Osteoblast (primary cell): ENCODE data around the gene DDX19B. TPM values are rescaled to one million over a fixed set of nuclear protein-coding genes. Genes with fewer than 3 reads are reported as not detected.
"Not testable (repeated sequence)": the region's sequence is repeated elsewhere in the genome, so short reads cannot be mapped to it uniquely, and the experiment has no call there.

Experiments
- DNase-seq: peaks from one replicate; pipeline ENCODE4 v3.0.0; 2011; ENCODE audit warnings: low spot score, mixed read lengths; ENCODE audit not compliant: insufficient read length; ENCODE audit errors: missing footprints
- H2AFZ ChIP-seq: 2 replicates; pipeline ENCODE4 v1.6.0; 2011; ENCODE audit warnings: mild to moderate bottlenecking, low read length
- H3K27ac ChIP-seq: 2 replicates; pipeline ENCODE4 v1.5.1; 2011; ENCODE audit warnings: mild to moderate bottlenecking, low read depth, low read length, moderate library complexity
- H3K27me3 ChIP-seq: 2 replicates; pipeline ENCODE4 v1.6.0; 2012; ENCODE audit warnings: mild to moderate bottlenecking, control low read depth, inconsistent platforms, low read length, moderate library complexity; ENCODE audit not compliant: insufficient read depth
- H3K36me3 ChIP-seq: 2 replicates; pipeline ENCODE4 v1.5.1; 2011; ENCODE audit warnings: mild to moderate bottlenecking, low read length, control low read depth, moderate library complexity; ENCODE audit not compliant: insufficient read depth
- H3K4me1 ChIP-seq: 2 replicates; pipeline ENCODE4 v1.5.1; 2011; ENCODE audit warnings: mild to moderate bottlenecking, low read length, control low read depth, moderate library complexity; ENCODE audit not compliant: insufficient read depth
- H3K4me2 ChIP-seq: 2 replicates; pipeline ENCODE4 v1.6.0; 2011; ENCODE audit warnings: mild to moderate bottlenecking, low read length; ENCODE audit not compliant: insufficient read depth
- H3K4me3 ChIP-seq: fragments of 200-600 bp; sonication (generic); 3 replicates; pipeline ENCODE4 v1.5.1; 2012; ENCODE audit warnings: mild to moderate bottlenecking, low read length, inconsistent platforms; ENCODE audit not compliant: insufficient read depth
- H3K79me2 ChIP-seq: 2 replicates; pipeline ENCODE4 v1.6.0; 2012; ENCODE audit warnings: mild to moderate bottlenecking, low read length, control low read depth, inconsistent platforms; ENCODE audit not compliant: insufficient read depth
- H3K9me3 ChIP-seq: 2 replicates; pipeline ENCODE4 v1.5.1; 2011; ENCODE audit warnings: low read depth, low read length, control low read depth
- H4K20me1 ChIP-seq: 2 replicates; pipeline ENCODE4 v1.6.0; 2012; ENCODE audit warnings: mild to moderate bottlenecking, low read length, control low read depth; ENCODE audit not compliant: insufficient read depth
- total RNA-seq: library from RNA; depleted of rRNA; stranded (reverse); fragments of >200 nt; gene quantifications from 2 replicates; pipeline ENCODE4 v1.2.3, GENCODE V29; 2012
- TF ChIP-seq, protein P1 (sequence below): IDR thresholded peaks from 2 replicates; pipeline ENCODE4 v1.5.1; 2011; ENCODE audit warnings: mild to moderate bottlenecking, low read depth, low read length, moderate library complexity; ENCODE audit errors: extremely low read depth

The DDX19B gene
- total RNA-seq, 1 donor = 42.7 TPM

- DNase-seq = peak; percentile 99
- Histone ChIP-seq H3K36me3 (peaks cover 16% of the 10 kb centered on the region), H3K27ac (peak within 1 kb of the TSS; percentile 97), H3K4me3 (peak within 1 kb of the TSS; percentile 93), H3K4me1 (peaks cover 9% of the 10 kb centered on the region), H4K20me1 (peaks cover 15% of the 10 kb centered on the region), H3K27me3 (no peaks in the 10 kb centered on the region), H3K9me3 (no peaks in the 10 kb centered on the region), H3K4me2 (peak within 1 kb of the TSS; percentile 96), H2AFZ (peak within 1 kb of the TSS; percentile 96), H3K79me2 (peaks cover 44% of the 10 kb centered on the region)
- TF ChIP-seq, protein P1, sequence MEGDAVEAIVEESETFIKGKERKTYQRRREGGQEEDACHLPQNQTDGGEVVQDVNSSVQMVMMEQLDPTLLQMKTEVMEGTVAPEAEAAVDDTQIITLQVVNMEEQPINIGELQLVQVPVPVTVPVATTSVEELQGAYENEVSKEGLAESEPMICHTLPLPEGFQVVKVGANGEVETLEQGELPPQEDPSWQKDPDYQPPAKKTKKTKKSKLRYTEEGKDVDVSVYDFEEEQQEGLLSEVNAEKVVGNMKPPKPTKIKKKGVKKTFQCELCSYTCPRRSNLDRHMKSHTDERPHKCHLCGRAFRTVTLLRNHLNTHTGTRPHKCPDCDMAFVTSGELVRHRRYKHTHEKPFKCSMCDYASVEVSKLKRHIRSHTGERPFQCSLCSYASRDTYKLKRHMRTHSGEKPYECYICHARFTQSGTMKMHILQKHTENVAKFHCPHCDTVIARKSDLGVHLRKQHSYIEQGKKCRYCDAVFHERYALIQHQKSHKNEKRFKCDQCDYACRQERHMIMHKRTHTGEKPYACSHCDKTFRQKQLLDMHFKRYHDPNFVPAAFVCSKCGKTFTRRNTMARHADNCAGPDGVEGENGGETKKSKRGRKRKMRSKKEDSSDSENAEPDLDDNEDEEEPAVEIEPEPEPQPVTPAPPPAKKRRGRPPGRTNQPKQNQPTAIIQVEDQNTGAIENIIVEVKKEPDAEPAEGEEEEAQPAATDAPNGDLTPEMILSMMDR = no peak
Measured at GRCh38 chr16:70289229-70290094, 9.5 kb upstream of the DDX19B start, which contains the start of gene AARS1. TSS of gene AARS1 (minus strand) at chr16:70289506. CDS start at chr16:70282763, 6,743 bp downstream.

- no peak overlapping the region for H3K27ac ChIP-seq
Measured at GRCh38 chr16:70290949-70291519, 8.0 kb upstream of the DDX19B start.

DNA sequence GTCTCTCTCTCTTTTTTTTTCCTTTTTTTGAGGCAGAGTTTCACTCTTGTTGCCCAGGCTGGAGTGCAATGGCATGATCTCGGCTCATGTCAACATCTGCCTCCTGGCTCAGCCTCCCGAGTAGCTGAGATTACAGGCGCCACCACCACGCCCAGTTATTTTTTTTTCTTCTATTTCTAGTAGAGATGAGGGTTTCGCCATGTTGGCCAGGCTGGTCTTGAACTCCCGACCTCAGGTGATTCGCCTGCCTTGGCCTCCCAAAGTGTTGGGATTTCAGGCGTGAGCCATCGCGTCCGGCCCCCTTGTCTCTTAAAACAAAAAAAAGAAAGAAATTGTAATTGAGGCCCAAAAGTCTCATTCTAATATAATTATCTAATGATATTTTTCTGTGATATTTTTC is 6.8 kb upstream of the DDX19B start:
- H3K4me3 ChIP-seq, H3K36me3 ChIP-seq, H3K27ac ChIP-seq, H4K20me1 ChIP-seq, H3K9me3 ChIP-seq, H3K4me1 ChIP-seq, H3K4me2 ChIP-seq, DNase-seq, H3K27me3 ChIP-seq, H2AFZ ChIP-seq: not testable (repeated sequence)
- peaks cover 22% of the 10 kb centered on the region for H3K79me2 ChIP-seq

More at GRCh38 chr16:70290949-70291519, 8.0 kb upstream of the DDX19B start:
- TF ChIP-seq, protein P1 = no peak
- no peaks in the 10 kb centered on the region for H3K27me3 ChIP-seq
- H2AFZ ChIP-seq = peak overlapping the region; percentile 48
- peaks cover 2% of the 10 kb centered on the region for H3K36me3 ChIP-seq
- H3K79me2 ChIP-seq = peaks cover 28% of the 10 kb centered on the region
- no peak overlapping the region for H3K4me3 ChIP-seq
- H3K9me3 ChIP-seq = no peaks in the 10 kb centered on the region
- peaks cover 9% of the 10 kb centered on the region for H3K4me1 ChIP-seq
- H3K4me2 ChIP-seq = no peak overlapping the region
- peaks cover 8% of the 10 kb centered on the region for H4K20me1 ChIP-seq
- no peak for DNase-seq

- H2AFZ ChIP-seq = no peak overlapping the region
- no peak overlapping the region for H3K4me3 ChIP-seq
- H3K27ac ChIP-seq = no peak overlapping the region
- H3K36me3 ChIP-seq = no peaks in the 10 kb centered on the region
- peak; percentile 41 for DNase-seq
- H3K27me3 ChIP-seq = no peaks in the 10 kb centered on the region
- H3K4me1 ChIP-seq = peaks cover 13% of the 10 kb centered on the region
- H3K79me2 ChIP-seq = peaks cover 12% of the 10 kb centered on the region
- no peak overlapping the region for H3K4me2 ChIP-seq
- no peaks in the 10 kb centered on the region for H4K20me1 ChIP-seq
- H3K9me3 ChIP-seq = no peaks in the 10 kb centered on the region
- TF ChIP-seq, protein P1 = no peak
Measured at GRCh38 chr16:70294385-70295025, 4.5 kb upstream of the DDX19B start.
